Middle frontal gyrus (tissue), 1 donor: ENCODE results near the gene TMTC1.
A peak's percentile ranks its signal among the peaks of the same experiment; 100 is the strongest.
"Not testable (repeated sequence)": the region's sequence is repeated elsewhere in the genome, so short reads cannot be mapped to it uniquely, and the experiment has no call there.

ENCODE experiments used
- DNase-seq: peaks from one replicate; pipeline ENCODE4 v3.0.0-alpha.2; 2015; ENCODE audit warnings: low spot score; ENCODE audit errors: extremely low spot score

The TMTC1 gene

GRCh38 chr12:29578070-29578469, 205.7 kb downstream of the TMTC1 start:
- no peak for DNase-seq

- no peak for DNase-seq
These were observed 209.2 kb downstream of the TMTC1 start for GRCh38 chr12:29574500-29574899.

GRCh38 chr12:29572938-29573337, 210.8 kb downstream of the TMTC1 start:
- DNase-seq, result no peak

- no peak for DNase-seq
These were observed 211.3 kb downstream of the TMTC1 start for GRCh38 chr12:29572464-29572863.

GRCh38 chr12:29569132-29569757, 214.5 kb downstream of the TMTC1 start:
- DNase-seq, result no peak

- DNase-seq, result no peak
These were observed 217.3 kb downstream of the TMTC1 start for GRCh38 chr12:29566441-29566840.

GRCh38 chr12:29565727-29566126, 218.0 kb downstream of the TMTC1 start:
- DNase-seq, result no peak

GRCh38 chr12:29564925-29565324, 218.8 kb downstream of the TMTC1 start:
- DNase-seq, result no peak

- no peak for DNase-seq
These were observed 220.1 kb downstream of the TMTC1 start for GRCh38 chr12:29563636-29564035.

- no peak for DNase-seq
These were observed 220.7 kb downstream of the TMTC1 start for GRCh38 chr12:29563071-29563470.

GRCh38 chr12:29562110-29562804, 221.5 kb downstream of the TMTC1 start:
- DNase-seq, result no peak

- DNase-seq, result no peak
These were observed 222.1 kb downstream of the TMTC1 start for GRCh38 chr12:29561664-29562071.

- DNase-seq, result no peak
These were observed 224.5 kb downstream of the TMTC1 start for GRCh38 chr12:29559198-29559597.

- no peak for DNase-seq
These were observed 227.4 kb downstream of the TMTC1 start for GRCh38 chr12:29556363-29556762.

GRCh38 chr12:29555451-29555850, 228.3 kb downstream of the TMTC1 start:
- DNase-seq, result not testable (repeated sequence)

GRCh38 chr12:29552994-29553748, 230.6 kb downstream of the TMTC1 start:
- no peak for DNase-seq

GRCh38 chr12:29552324-29552927, 231.3 kb downstream of the TMTC1 start:
- peak; percentile 8 for DNase-seq

- no peak for DNase-seq
These were observed 231.9 kb downstream of the TMTC1 start for GRCh38 chr12:29551812-29552211.

GRCh38 chr12:29547864-29548263, 235.9 kb downstream of the TMTC1 start:
- DNase-seq, result no peak

GRCh38 chr12:29547151-29547632, 236.6 kb downstream of the TMTC1 start:
- DNase-seq, result no peak

- DNase-seq, result no peak
These were observed 237.7 kb downstream of the TMTC1 start for GRCh38 chr12:29546000-29546399.

- DNase-seq, result no peak
These were observed 238.7 kb downstream of the TMTC1 start for GRCh38 chr12:29545102-29545467.
